H1 (cell line): ENCODE measurements around the gene UNC79. TPM values are rescaled to one million over a fixed set of nuclear protein-coding genes. Genes with fewer than 3 reads are reported as not detected.

Experiments
- CTCF ChIA-PET: fragments of 300-600 bp; sonication (Branson Sonifier 250); formaldehyde crosslinking; loops from one replicate; lab custom pipeline; 2021; ENCODE audit not compliant: partially characterized antibody; lab: Charles Lee
- POLR2A ChIA-PET: fragments of 300-600 bp; sonication (Branson Sonifier 250); formaldehyde crosslinking; loops from one replicate; lab custom pipeline; 2021; ENCODE audit warnings: inconsistent platforms; ENCODE audit not compliant: partially characterized antibody; lab: Charles Lee
- DNase-seq, 2 experiments: peaks; one replicate each; pipeline versions ENCODE4 v3.0.0 to v3.0.0-alpha.2; 2010 to 2022; ENCODE audit warnings: low spot score in 2 of 2, low read depth in 1 of 2, mixed read lengths in 1 of 2
- FAIRE-seq: peaks from 2 replicates; lab custom pipeline; 2011; peaks lifted over from hg19 to GRCh38; lab: Jason Lieb, UNC
- H2AFZ ChIP-seq: 2 replicates; pipeline ENCODE4 v1.8.1; 2012; ENCODE audit warnings: low read length, inconsistent platforms
- H2AK5ac ChIP-seq: 2 replicates; pipeline ENCODE4 v1.6.1; 2013; ENCODE audit warnings: low read depth, low read length
- H2BK120ac ChIP-seq: replicated peaks from 2 replicates; pipeline ENCODE3; 2013; ENCODE audit warnings: low read depth, low read length, inconsistent platforms
- H2BK12ac ChIP-seq: 2 replicates; pipeline ENCODE4 v1.6.1; 2013; ENCODE audit warnings: low read depth, low read length
- H2BK15ac ChIP-seq: 2 replicates; pipeline ENCODE4 v1.6.1; 2013; ENCODE audit warnings: low read length
- H2BK20ac ChIP-seq: 2 replicates; pipeline ENCODE4 v1.6.1; 2013; ENCODE audit warnings: low read length
- H2BK5ac ChIP-seq: 2 replicates; pipeline ENCODE4 v1.6.1; 2013; ENCODE audit warnings: low read depth, low read length
- H3K14ac ChIP-seq: 2 replicates; pipeline ENCODE4 v1.6.1; 2013; ENCODE audit warnings: inconsistent platforms; ENCODE audit not compliant: insufficient read length
- H3K18ac ChIP-seq: 2 replicates; pipeline ENCODE4 v1.6.1; 2013; ENCODE audit warnings: low read length; ENCODE audit errors: extremely low read depth
- H3K23ac ChIP-seq: 2 replicates; pipeline ENCODE4 v1.6.1; 2013; ENCODE audit warnings: inconsistent platforms; ENCODE audit not compliant: insufficient read length
- H3K23me2 ChIP-seq: 2 replicates; pipeline ENCODE4 v1.6.1; 2013; ENCODE audit warnings: low read depth, low read length
- H3K27ac ChIP-seq: 2 replicates; pipeline ENCODE4 v1.6.1; 2011; ENCODE audit warnings: low read depth, low read length, inconsistent platforms
- H3K27me3 ChIP-seq, 4 experiments: replicated peaks in 1 of 4; 1 replicate in 1 of 4; 2 replicates in 3 of 4; pipeline versions ENCODE4 v1.6.1 to v1.8.1; 2011 to 2013; ENCODE audit warnings: low read length in 3 of 4, mild to moderate bottlenecking in 3 of 4, inconsistent platforms in 2 of 4, mixed read lengths in 2 of 4, moderate library complexity in 1 of 4; ENCODE audit not compliant: control insufficient read depth in 3 of 4, insufficient read depth in 3 of 4; ENCODE audit errors: extremely low read depth in 1 of 4
- H3K36me3 ChIP-seq, 4 experiments: 2 replicates each; pipeline versions ENCODE4 v1.6.1 to v1.8.1; 2011 to 2013; ENCODE audit warnings: mild to moderate bottlenecking in 4 of 4, low read length in 3 of 4, moderate library complexity in 2 of 4, control low read depth in 1 of 4, inconsistent platforms in 1 of 4; ENCODE audit not compliant: insufficient read depth in 4 of 4, control insufficient read depth in 2 of 4
- H3K4ac ChIP-seq: replicated peaks from 2 replicates; pipeline ENCODE3; 2013; ENCODE audit warnings: low read length, low read depth, mixed read lengths, inconsistent platforms; ENCODE audit not compliant: insufficient read length
- H3K4me1 ChIP-seq, 4 experiments: replicated peaks in 1 of 4; 1 replicate in 1 of 4; 2 replicates in 3 of 4; pipeline versions ENCODE4 v1.6.1 to v1.8.1; 2011 to 2013; ENCODE audit warnings: low read length in 3 of 4, inconsistent platforms in 2 of 4, mixed read lengths in 1 of 4; ENCODE audit not compliant: insufficient read depth in 4 of 4, control insufficient read depth in 3 of 4
- H3K4me2 ChIP-seq, 2 experiments: 2 replicates each; pipeline versions ENCODE4 v1.6.1 to v1.8.1; 2011 to 2013; ENCODE audit warnings: low read depth in 2 of 2, low read length in 2 of 2, control low read depth in 1 of 2, inconsistent platforms in 1 of 2, mild to moderate bottlenecking in 1 of 2; ENCODE audit not compliant: insufficient read depth in 1 of 2
- H3K4me3 ChIP-seq, 4 experiments: fragments of 200-600, 300-600 bp in 1 of 4; sonication (generic), shearing (Covaris generic), sonication (Bioruptor Twin) in 1 of 4; 2 replicates each; pipeline versions ENCODE4 v1.5.1 to v1.8.1; 2011 to 2016; ENCODE audit warnings: low read length in 4 of 4, low read depth in 3 of 4, control low read depth in 2 of 4, inconsistent platforms in 2 of 4, mild to moderate bottlenecking in 2 of 4, mixed read lengths in 1 of 4, moderate library complexity in 1 of 4; ENCODE audit not compliant: insufficient read depth in 2 of 4; ENCODE audit errors: extremely low read depth in 1 of 4
- H3K56ac ChIP-seq: replicated peaks from 2 replicates; pipeline ENCODE3; 2013; ENCODE audit warnings: low read depth, mild to moderate bottlenecking, mixed read lengths, low read length, inconsistent platforms; ENCODE audit not compliant: insufficient read length
- H3K79me1 ChIP-seq: 2 replicates; pipeline ENCODE4 v1.6.1; 2013; ENCODE audit warnings: low read depth, low read length, control low read depth
- H3K79me2 ChIP-seq, 2 experiments: 2 replicates each; pipeline versions ENCODE4 v1.6.1 to v1.8.1; 2012 to 2013; ENCODE audit warnings: low read length in 2 of 2, mild to moderate bottlenecking in 2 of 2, inconsistent platforms in 1 of 2; ENCODE audit not compliant: insufficient read depth in 2 of 2, control insufficient read depth in 1 of 2
- H3K9ac ChIP-seq, 4 experiments: replicated peaks in 1 of 4; 1 replicate in 1 of 4; 2 replicates in 3 of 4; pipeline versions ENCODE4 v1.6.1 to v1.8.1; 2011 to 2013; ENCODE audit warnings: low read depth in 3 of 4, low read length in 3 of 4, control low read depth in 2 of 4, mild to moderate bottlenecking in 2 of 4, moderate library complexity in 2 of 4, inconsistent platforms in 1 of 4; ENCODE audit errors: extremely low read depth in 1 of 4
- H3K9me3 ChIP-seq, 2 experiments: 2 replicates each; pipeline versions ENCODE4 v1.6.1 to v1.8.1; 2012 to 2013; ENCODE audit warnings: mild to moderate bottlenecking in 2 of 2, moderate library complexity in 2 of 2, control low read depth in 1 of 2, inconsistent platforms in 1 of 2, low read depth in 1 of 2, low read length in 1 of 2, mixed read lengths in 1 of 2; ENCODE audit not compliant: insufficient read depth in 2 of 2
- H4K20me1 ChIP-seq, 2 experiments: replicated peaks in 1 of 2; 2 replicates each; pipeline versions ENCODE3 to v1.8.1; 2011 to 2013; ENCODE audit warnings: inconsistent platforms in 2 of 2, low read length in 2 of 2, mild to moderate bottlenecking in 1 of 2; ENCODE audit not compliant: insufficient read depth in 2 of 2, control insufficient read depth in 1 of 2
- H4K5ac ChIP-seq: 2 replicates; pipeline ENCODE4 v1.6.1; 2013; ENCODE audit warnings: low read length, low read depth, mixed read lengths, inconsistent platforms; ENCODE audit not compliant: insufficient read length
- H4K8ac ChIP-seq: 2 replicates; pipeline ENCODE4 v1.8.0; 2013; ENCODE audit warnings: mild to moderate bottlenecking, moderate library complexity, low read length, inconsistent platforms; ENCODE audit not compliant: insufficient read depth; ENCODE audit errors: extremely low read depth
- H4K91ac ChIP-seq: replicated peaks from 2 replicates; pipeline ENCODE3; 2013; ENCODE audit warnings: low read length, mixed read lengths, inconsistent platforms; ENCODE audit not compliant: insufficient read length
- ASH2L ChIP-seq: fragments of 200-600, 300-600 bp; sonication (generic); IDR thresholded peaks from one replicate; pipeline ENCODE4 v1.7.1; 2017; ENCODE audit warnings: low read length
- ATF3 ChIP-seq: IDR thresholded peaks from 2 replicates; pipeline ENCODE4 v1.6.1; 2011; ENCODE audit warnings: low read depth, mild to moderate bottlenecking, low read length; ENCODE audit not compliant: insufficient read depth
- CREB1 ChIP-seq: IDR thresholded peaks from 2 replicates; pipeline ENCODE4 v1.6.1; 2012; ENCODE audit warnings: inconsistent platforms
- HDAC6 ChIP-seq: IDR thresholded peaks from one replicate; pipeline ENCODE4 v1.7.1; 2012; ENCODE audit warnings: low read depth, mild to moderate bottlenecking, inconsistent platforms, low read length, moderate library complexity
- JUN ChIP-seq: IDR thresholded peaks from 2 replicates; pipeline ENCODE4 v1.6.1; 2011; ENCODE audit warnings: low read depth, mild to moderate bottlenecking, improper control_type of control experiment, low read length
- POLR2A ChIP-seq, 2 experiments: IDR thresholded peaks; 1 replicate in 1 of 2; 2 replicates in 1 of 2; pipeline ENCODE4 v1.6.1; 2011; ENCODE audit warnings: low read depth in 2 of 2, low read length in 2 of 2, mild to moderate bottlenecking in 2 of 2; ENCODE audit errors: control extremely low read depth in 1 of 2
- SP4 ChIP-seq: IDR thresholded peaks from 2 replicates; pipeline ENCODE4 v1.6.1; 2012; ENCODE audit warnings: low read length, inconsistent platforms
- SUZ12 ChIP-seq: fragments of 200-600 bp; sonication (generic); IDR thresholded peaks from 2 replicates; pipeline ENCODE4 v1.6.1; 2012; ENCODE audit warnings: mild to moderate bottlenecking, inconsistent platforms, low read length, moderate library complexity, mixed read lengths
- YY1 ChIP-seq: IDR thresholded peaks from 2 replicates; pipeline ENCODE4 v1.6.1; 2011; ENCODE audit warnings: low read depth, mild to moderate bottlenecking, low read length
- WGBS, 2 experiments: shearing (Covaris generic) in 1 of 2; methylation state at CpG; one replicate each; pipeline versions ENCODE4 v1.1.6 to v1.1.7; 2013 to 2015; ENCODE audit warnings: low lambda C conversion rate in 2 of 2, mixed read lengths in 2 of 2, inconsistent platforms in 1 of 2, low coverage in 1 of 2, missing lambda C conversion rate in 1 of 2; ENCODE audit not compliant: insufficient replicate concordance in 2 of 2, insufficient coverage in 1 of 2, insufficient read length in 1 of 2; ENCODE audit errors: extremely low coverage in 1 of 2, missing lambda C conversion rate in 1 of 2; 5-methylcytosine and 5-hydroxymethylcytosine counted together
- polyA plus RNA-seq, 7 experiments: library from polyadenylated mRNA; depleted of rRNA in 3 of 7; stranded (reverse) in 5 of 7; unstranded in 2 of 7; fragments of >200 nt in 5 of 7; fragments of 200-250 nt in 2 of 7; gene quantifications; 1 replicate in 5 of 7; 2 replicates in 1 of 7; 4 replicates in 1 of 7; pipeline versions ENCODE4 v1.2.1 to v1.2.3, GENCODE V29; 2011 to 2013; ENCODE audit warnings: missing spikeins in 2 of 7, mixed read lengths in 2 of 7
- total RNA-seq: library from RNA; stranded (reverse); fragmentation: NEBNext Ultra II Directional; extraction: Animal tissue kit (Norgen Biotek cat#: 25700); gene quantifications from 2 replicates; pipeline ENCODE4 v1.2.1, GENCODE V29; 2021

UNC79 gene
- total and polyA plus RNA-seq, 2 of the 8 experiments (the other 6 are each of a cell fraction or from before 2014, with no cell fraction given): 1.8 to 2.3 TPM

- Histone ChIP-seq H3K9me3 (no peaks in the 10 kb centered on the region), H3K23me2 (no peaks in the 10 kb centered on the region), H3K79me2 (no peaks in the 10 kb centered on the region), H3K27me3 (0 out of 7 replicates have a peak, but pooled peaks cover 0 to 4% (median 0%) of the 10 kb centered on the region in 4 experiments), H3K14ac (no peak overlapping the region), H3K4me1 (peaks cover 4 to 13% (median 7%) of the 10 kb centered on the region in 4 experiments), H2BK120ac (no peak overlapping the region), H3K79me1 (no peaks in the 10 kb centered on the region), H2BK20ac (no peak overlapping the region), H4K8ac (no peak overlapping the region), H4K20me1 (no peaks in the 10 kb centered on the region), H3K4ac (no peak overlapping the region), H2AFZ (no peak overlapping the region), H3K4me2 (no peak overlapping the region), H4K5ac (no peak overlapping the region), H3K56ac (no peak overlapping the region), H2AK5ac (no peak overlapping the region), H2BK12ac (no peak overlapping the region), H3K18ac (no peak overlapping the region), H3K27ac (no peak overlapping the region), H2BK5ac (no peak overlapping the region), H4K91ac (no peak overlapping the region), H3K9ac (no peak overlapping the region), H2BK15ac (no peak overlapping the region), H3K36me3 (no peaks in the 10 kb centered on the region), H3K23ac (no peak overlapping the region), H3K4me3 (no peak overlapping the region)
- DNase-seq: no peak
- no peak for FAIRE-seq
- 86% methylated on average over 4 of the region's 4 CpGs; no CpG with 5 or more reads in 1 of the 2 experiments for WGBS, 2 experiments
- POLR2A ChIA-PET: interaction anchor here (1.1 kb wide), 1 partner anchor 79 kb away, joined by 3 read pairs; the partner anchor contains the start of gene PRIMA1
- CTCF ChIA-PET: interaction anchor here (1.2 to 1.3 kb wide), 2 partner anchors 51 to 54 kb away, joined by 3 to 4 read pairs; no protein-coding TSS in a partner anchor
- no peak for TF ChIP-seq HDAC6
- TF ChIP-seq JUN: no peak
- TF ChIP-seq CREB1: no peak
- no peak for TF ChIP-seq ASH2L
- no peak for TF ChIP-seq SP4
- TF ChIP-seq YY1: no peak
- TF ChIP-seq ATF3: no peak
- TF ChIP-seq POLR2A (IDR thresholded peaks at IDR 0.05; ENCODE audit: control extremely low read depth in 1 of 2, low read depth in 2 of 2, low read length in 2 of 2): no peak
- TF ChIP-seq SUZ12: no peak
Observed at GRCh38 chr14:93709249-93709648, 278.5 kb downstream of the UNC79 start.
